BLaER1 treated with 17β-estradiol and CSF1 and Interleukin-3, amounts not matched to agents 10 nM and 100 nM (cell line): Measurements from ENCODE around the gene METTL13.

Source experiments
- H3K27ac ChIP-seq, 11 experiments: shearing (Covaris generic); formaldehyde crosslinking; 2 replicates each; pipeline ENCODE4 v1.8.1; 2022
- H3K27me3 ChIP-seq, 11 experiments: shearing (Covaris generic); formaldehyde crosslinking; 2 replicates each; pipeline ENCODE4 v1.8.1; 2022
- H3K36me3 ChIP-seq, 11 experiments: shearing (Covaris generic); formaldehyde crosslinking; 2 replicates each; pipeline ENCODE4 v1.8.1; 2022
- H3K4me1 ChIP-seq, 10 experiments: shearing (Covaris generic); formaldehyde crosslinking; 2 replicates each; pipeline ENCODE4 v1.8.1; 2022
- H3K4me2 ChIP-seq, 11 experiments: shearing (Covaris generic); formaldehyde crosslinking; 2 replicates each; pipeline ENCODE4 v1.8.1; 2022
- H3K4me3 ChIP-seq, 10 experiments: shearing (Covaris generic); formaldehyde crosslinking; 2 replicates each; pipeline ENCODE4 v1.8.1; 2022
- H3K9ac ChIP-seq, 11 experiments: shearing (Covaris generic); formaldehyde crosslinking; 2 replicates each; pipeline ENCODE4 v1.8.1; 2022
- H3K9me3 ChIP-seq, 11 experiments: shearing (Covaris generic); formaldehyde crosslinking; replicated peaks in 1 of 11; 2 replicates each; pipeline ENCODE4 v1.8.1; 2022
- H4K20me1 ChIP-seq, 11 experiments: shearing (Covaris generic); formaldehyde crosslinking; 2 replicates each; pipeline ENCODE4 v1.8.1; 2022
- Cebpa-rat ChIP-seq, 11 experiments: shearing (Covaris generic); IDR thresholded peaks; 2 replicates each; pipeline ENCODE4 v1.8.1; 2022

METTL13 gene

DNA sequence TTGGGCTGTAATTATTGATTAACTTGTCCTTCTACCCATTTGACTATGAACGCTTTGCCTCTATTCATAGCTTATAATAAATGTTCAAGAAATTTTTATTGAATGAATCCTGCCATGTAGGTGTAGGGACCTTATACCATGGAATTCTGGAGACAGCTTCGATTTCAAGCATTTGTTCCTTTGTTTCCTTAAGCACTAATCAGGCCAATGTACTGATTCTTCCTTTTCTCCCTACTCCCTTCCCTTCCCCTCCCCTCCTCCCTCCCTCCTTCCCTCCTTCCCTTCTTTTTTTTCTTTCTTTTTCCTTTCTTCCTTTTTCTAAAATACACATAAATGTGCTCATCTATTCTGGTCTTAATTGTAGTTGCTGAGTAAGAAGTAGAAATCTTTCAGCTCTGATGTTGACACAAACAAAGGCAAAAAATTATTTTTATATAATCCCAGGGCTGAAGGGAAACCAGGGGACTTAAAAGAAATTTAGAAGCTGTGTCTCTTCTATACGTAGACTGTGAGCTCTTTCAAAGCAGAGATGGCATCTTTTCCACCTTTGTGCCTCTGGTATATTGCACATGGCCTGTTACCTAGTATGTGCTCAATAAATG lies 34.9 kb downstream of the METTL13 start:
- Histone ChIP-seq H3K27me3 (no peaks in the 10 kb centered on the region), H3K27ac (no peak overlapping the region), H3K9ac (no peak overlapping the region), H3K4me1 (peaks cover 0 to 23% (median 3%) of the 10 kb centered on the region in 10 experiments; a peak in 7 of 20 replicates), H3K36me3 (no peaks in the 10 kb centered on the region), H3K9me3 (no peaks in the 10 kb centered on the region), H3K4me2 (no peak overlapping the region), H4K20me1 (no peaks in the 10 kb centered on the region), H3K4me3 (no peak overlapping the region)
- TF ChIP-seq Cebpa-rat (IDR thresholded peaks at IDR 0.05): no peak

DNA sequence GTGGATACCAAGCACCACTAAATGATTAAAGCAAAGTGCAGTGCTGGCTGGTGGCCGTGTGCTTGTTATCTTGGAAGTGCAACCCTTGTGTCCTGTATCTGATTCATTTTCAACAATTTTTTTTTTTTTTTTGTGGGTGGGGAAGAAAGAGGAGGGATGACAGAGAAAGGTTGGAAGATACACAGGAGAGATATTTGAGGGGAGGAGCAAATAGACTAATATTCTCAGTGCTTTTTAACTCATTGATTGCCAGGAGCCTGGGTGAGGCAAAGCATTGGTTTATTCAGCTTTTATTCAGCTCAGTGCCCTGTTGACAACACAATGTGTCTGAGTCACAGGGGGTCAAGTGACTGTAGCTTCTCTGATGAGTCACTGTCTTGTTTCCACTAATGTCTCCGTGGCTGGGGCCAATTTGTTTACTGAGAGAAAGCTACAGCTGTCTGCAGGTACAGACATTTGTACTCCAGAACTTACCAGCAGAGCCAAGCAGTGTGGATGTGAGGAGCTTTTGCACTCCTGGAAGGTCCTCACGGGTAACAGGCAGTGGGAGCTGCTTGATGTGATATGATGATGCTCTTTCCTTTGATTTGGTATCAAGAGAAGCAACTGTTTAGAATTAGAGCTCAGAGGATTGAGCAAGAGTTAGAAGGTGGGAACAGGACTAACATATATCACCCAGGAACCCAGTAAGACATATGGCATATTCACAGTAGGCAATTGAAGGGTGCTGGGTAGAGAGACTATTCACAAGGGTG lies 36.2 kb downstream of the METTL13 start:
- Histone ChIP-seq H3K4me2 (peak overlapping the region in 4 of 11 experiments; percentile 20 to 86 (median 52); a peak in 7 of 22 replicates), H4K20me1 (no peaks in the 10 kb centered on the region), H3K9me3 (no peaks in the 10 kb centered on the region), H3K4me1 (peaks cover 0 to 23% (median 3%) of the 10 kb centered on the region in 10 experiments; a peak in 7 of 20 replicates), H3K27me3 (no peaks in the 10 kb centered on the region), H3K9ac (no peak overlapping the region), H3K36me3 (no peaks in the 10 kb centered on the region), H3K27ac (peak overlapping the region in 4 of 11 experiments; percentile 14 to 59 (median 44); a peak in 6 of 22 replicates), H3K4me3 (no peak overlapping the region)
- TF ChIP-seq Cebpa-rat (IDR thresholded peaks at IDR 0.05): no peak

DNA sequence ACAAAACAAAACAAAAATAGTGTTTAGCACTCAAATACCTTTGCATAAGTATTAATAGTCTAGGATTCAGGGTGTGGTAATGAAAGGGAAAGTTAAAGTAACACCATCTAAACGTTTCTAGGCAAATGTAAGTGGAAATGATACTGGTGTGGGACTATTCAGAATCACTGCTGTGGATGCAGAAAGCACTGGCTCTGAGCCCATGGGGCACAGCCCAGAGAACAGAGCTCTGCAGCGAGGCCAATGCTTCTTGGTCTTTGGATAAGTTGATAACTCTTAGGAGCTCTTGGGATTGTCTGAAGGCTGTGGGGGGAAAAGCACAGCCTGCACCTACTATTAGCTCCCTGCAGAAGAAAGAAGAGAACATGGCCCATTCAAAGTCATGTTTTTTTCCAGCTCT lies 38.5 kb downstream of the METTL13 start:
- no peak overlapping the region for H3K4me2 ChIP-seq
- H3K27ac ChIP-seq: no peak overlapping the region
- H3K9ac ChIP-seq: no peak overlapping the region
- no peaks in the 10 kb centered on the region for H3K36me3 ChIP-seq
- H3K4me3 ChIP-seq: no peak overlapping the region
- peaks cover 0 to 23% (median 3%) of the 10 kb centered on the region in 10 experiments; a peak in 7 of 20 replicates for H3K4me1 ChIP-seq
- H3K9me3 ChIP-seq: peaks cover 0 to 7% (median 5%) of the 10 kb centered on the region in 11 experiments; a peak in 13 of 22 replicates
- no peaks in the 10 kb centered on the region for H4K20me1 ChIP-seq
- no peaks in the 10 kb centered on the region for H3K27me3 ChIP-seq
- TF ChIP-seq Cebpa-rat (IDR thresholded peaks at IDR 0.05): no peak

DNA sequence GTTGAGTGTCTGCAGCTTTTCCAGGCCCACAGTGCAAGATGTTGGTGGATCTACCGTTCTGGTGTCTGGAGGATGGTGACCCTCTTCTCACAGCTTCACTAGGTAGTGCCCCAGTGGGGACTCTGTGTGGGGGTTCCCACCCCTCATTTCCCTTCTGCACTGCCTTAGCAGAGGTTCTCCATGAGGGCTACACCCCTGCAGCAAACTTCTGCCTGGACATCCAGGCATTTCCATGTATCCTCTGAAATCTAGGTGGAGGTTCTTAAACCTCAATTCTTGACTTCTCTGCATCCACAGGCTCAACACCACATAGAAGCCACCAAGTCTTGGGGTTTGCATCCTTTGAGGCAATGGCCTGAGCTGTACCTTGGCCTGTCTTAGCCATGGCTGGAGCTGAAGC lies 45.5 kb downstream of the METTL13 start:
- TF ChIP-seq Cebpa-rat (IDR thresholded peaks at IDR 0.05): no peak
- H4K20me1 ChIP-seq: no peaks in the 10 kb centered on the region
- H3K4me1 ChIP-seq: no peaks in the 10 kb centered on the region
- H3K9ac ChIP-seq: no peak overlapping the region
- 0 out of 20 replicates have a peak overlapping the region, but pooled peaks of 1 of the 10 experiments have one; percentile 23 for H3K4me3 ChIP-seq
- no peaks in the 10 kb centered on the region for H3K27me3 ChIP-seq
- peaks cover 0 to 14% (median 5%) of the 10 kb centered on the region in 11 experiments; a peak in 5 of 22 replicates for H3K36me3 ChIP-seq
- peaks cover 37 to 53% (median 43%) of the 10 kb centered on the region in 11 experiments for H3K9me3 ChIP-seq
- no peak overlapping the region for H3K4me2 ChIP-seq
- H3K27ac ChIP-seq: no peak overlapping the region

DNA sequence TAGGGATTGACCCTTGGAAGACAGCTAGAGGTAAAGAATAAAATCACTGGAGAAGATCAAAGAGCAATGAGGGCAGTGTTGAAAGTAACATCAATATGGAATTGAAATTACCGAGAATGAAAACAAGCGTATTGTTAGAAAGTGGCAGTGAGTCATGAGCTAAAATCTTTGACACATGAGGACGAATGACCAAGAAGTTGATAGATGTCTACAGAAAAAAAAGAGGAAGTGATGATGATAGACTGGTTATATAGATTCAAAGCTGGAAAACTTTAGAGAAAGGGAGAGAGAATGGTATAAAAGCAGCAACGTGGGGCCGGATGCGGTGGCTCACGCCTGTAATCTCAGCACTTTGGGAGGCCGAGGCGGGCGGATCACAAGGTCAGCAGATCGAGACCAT lies 47.3 kb downstream of the METTL13 start:
- H3K9ac ChIP-seq: no peak overlapping the region
- H3K4me3 ChIP-seq: no peak overlapping the region
- peaks cover 37 to 53% (median 43%) of the 10 kb centered on the region in 11 experiments for H3K9me3 ChIP-seq
- no peaks in the 10 kb centered on the region for H3K4me1 ChIP-seq
- no peak overlapping the region for H3K27ac ChIP-seq
- TF ChIP-seq Cebpa-rat (IDR thresholded peaks at IDR 0.05): no peak
- H3K36me3 ChIP-seq: peaks cover 0 to 14% (median 5%) of the 10 kb centered on the region in 11 experiments; a peak in 5 of 22 replicates
- H4K20me1 ChIP-seq: no peaks in the 10 kb centered on the region
- H3K27me3 ChIP-seq: no peaks in the 10 kb centered on the region
- no peak overlapping the region for H3K4me2 ChIP-seq

DNA sequence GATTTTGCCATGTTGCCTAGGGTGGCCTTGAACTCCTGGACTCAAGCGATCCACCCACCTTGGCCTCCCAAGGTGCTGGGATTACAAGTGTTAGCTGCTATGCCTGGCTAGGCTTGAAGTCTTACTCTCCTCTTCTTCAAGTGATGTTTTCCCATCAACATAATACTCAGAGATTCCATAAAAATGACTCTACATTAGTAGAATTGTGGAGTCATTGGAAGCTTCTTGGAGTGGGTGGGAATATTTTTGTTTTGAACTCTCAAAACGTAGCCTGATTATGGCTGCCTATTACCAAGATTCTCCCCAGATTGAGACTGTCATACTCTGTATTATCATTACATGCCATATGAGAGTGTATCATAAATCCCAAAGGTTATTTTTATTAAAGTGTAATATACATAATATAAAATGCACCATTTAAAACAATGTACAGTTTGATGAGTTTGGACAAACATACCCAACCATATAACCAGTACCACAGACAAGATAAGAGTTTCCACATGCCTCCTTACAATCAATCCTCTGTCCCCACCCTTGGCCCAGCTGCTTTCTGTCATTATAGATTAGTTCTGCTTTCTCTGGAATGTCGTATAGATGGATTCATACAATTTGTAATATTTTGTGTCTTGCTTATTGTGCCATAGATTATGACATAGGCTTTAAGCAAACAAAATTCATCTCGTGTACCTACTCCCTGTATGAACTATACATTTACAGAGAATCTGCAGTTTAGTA lies 51.8 kb downstream of the METTL13 start:
- no peaks in the 10 kb centered on the region for H3K4me1 ChIP-seq
- no peak for TF ChIP-seq Cebpa-rat (IDR thresholded peaks at IDR 0.05)
- H3K27ac ChIP-seq: no peak overlapping the region
- H3K9me3 ChIP-seq: peaks cover 3 to 14% (median 6%) of the 10 kb centered on the region in 11 experiments
- no peak overlapping the region for H3K4me2 ChIP-seq
- H3K27me3 ChIP-seq: no peaks in the 10 kb centered on the region
- 0 out of 22 replicates have a peak, but pooled peaks cover 0 to under 1% (median 0%) of the 10 kb centered on the region in 11 experiments for H3K36me3 ChIP-seq
- no peaks in the 10 kb centered on the region for H4K20me1 ChIP-seq
- H3K9ac ChIP-seq: no peak overlapping the region
- no peak overlapping the region for H3K4me3 ChIP-seq

DNA sequence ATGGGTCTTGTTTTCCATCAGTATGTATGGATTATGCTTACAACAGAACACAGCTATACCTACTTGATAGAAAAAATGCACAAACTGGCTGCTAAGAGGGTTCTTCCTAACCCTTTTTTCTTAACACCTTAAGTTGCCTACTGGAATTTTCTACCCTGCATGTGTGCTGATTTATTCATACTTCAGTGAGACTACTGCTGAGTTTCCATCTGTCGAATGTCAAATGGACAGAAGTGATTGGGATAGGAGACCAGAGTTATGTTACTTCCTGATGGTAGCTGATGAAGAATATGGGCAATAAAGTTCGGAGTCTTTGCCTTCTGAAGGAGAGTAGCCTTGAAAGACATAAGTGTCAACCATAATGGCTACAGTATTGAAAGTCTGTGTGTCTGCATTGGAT lies 53.4 kb downstream of the METTL13 start:
- Histone ChIP-seq H3K4me2 (no peak overlapping the region), H3K4me1 (no peaks in the 10 kb centered on the region), H3K4me3 (no peak overlapping the region), H3K27me3 (no peaks in the 10 kb centered on the region), H3K9ac (no peak overlapping the region), H4K20me1 (no peaks in the 10 kb centered on the region), H3K36me3 (no peaks in the 10 kb centered on the region), H3K9me3 (no peaks in the 10 kb centered on the region), H3K27ac (no peak overlapping the region)
- no peak for TF ChIP-seq Cebpa-rat (IDR thresholded peaks at IDR 0.05)

DNA sequence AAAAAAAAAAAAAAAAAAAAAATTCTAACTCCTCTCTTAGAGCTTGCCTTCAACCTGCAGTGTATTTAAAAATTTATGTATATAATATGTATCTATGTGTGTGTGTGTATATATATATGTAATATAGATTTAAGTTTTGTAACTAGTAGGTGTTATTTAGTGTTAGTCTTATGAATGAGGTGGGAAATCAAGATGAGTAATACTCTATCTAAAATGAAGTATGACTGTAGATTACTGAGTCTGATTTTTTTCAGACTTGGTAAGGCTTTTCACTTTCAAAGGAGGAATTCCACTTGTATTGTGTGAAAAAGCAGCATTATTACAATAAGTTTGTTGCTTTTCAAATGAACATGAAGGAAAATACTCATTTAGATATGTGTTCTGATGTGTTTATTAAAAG lies 54.4 kb downstream of the METTL13 start:
- Histone ChIP-seq H3K4me1 (no peaks in the 10 kb centered on the region), H3K27ac (no peak overlapping the region), H3K9ac (no peak overlapping the region), H3K36me3 (no peaks in the 10 kb centered on the region), H4K20me1 (no peaks in the 10 kb centered on the region), H3K9me3 (peaks cover 4 to 5% (median 5%) of the 10 kb centered on the region in 11 experiments; a peak in 16 of 22 replicates), H3K27me3 (peaks cover 0 to 6% (median 2%) of the 10 kb centered on the region in 11 experiments; a peak in 12 of 22 replicates), H3K4me3 (no peak overlapping the region), H3K4me2 (no peak overlapping the region)
- no peak for TF ChIP-seq Cebpa-rat (IDR thresholded peaks at IDR 0.05)
